HT-29 (cell line): ENCODE measurements around the gene EFCAB9. TPM values are rescaled to one million over a fixed set of nuclear protein-coding genes. Genes with fewer than 3 reads are reported as not detected.
A peak's percentile ranks its signal among the peaks of the same experiment; 100 is the strongest.
"Not testable (repeated sequence)": the region's sequence is repeated elsewhere in the genome, so short reads cannot be mapped to it uniquely, and the experiment has no call there.

Experiments
- DNase-seq: peaks from one replicate; pipeline ENCODE4 v3.0.0-alpha.2; 2015; ENCODE audit warnings: low spot score
- total RNA-seq: library from RNA; depleted of rRNA; stranded (reverse); fragments of >200 nt; shearing (Covaris generic); gene quantifications from 2 replicates; pipeline ENCODE4 v1.2.3, GENCODE V29; 2014; rRNA removed

EFCAB9 gene
- not detected in 2 replicates for total RNA-seq

DNA sequence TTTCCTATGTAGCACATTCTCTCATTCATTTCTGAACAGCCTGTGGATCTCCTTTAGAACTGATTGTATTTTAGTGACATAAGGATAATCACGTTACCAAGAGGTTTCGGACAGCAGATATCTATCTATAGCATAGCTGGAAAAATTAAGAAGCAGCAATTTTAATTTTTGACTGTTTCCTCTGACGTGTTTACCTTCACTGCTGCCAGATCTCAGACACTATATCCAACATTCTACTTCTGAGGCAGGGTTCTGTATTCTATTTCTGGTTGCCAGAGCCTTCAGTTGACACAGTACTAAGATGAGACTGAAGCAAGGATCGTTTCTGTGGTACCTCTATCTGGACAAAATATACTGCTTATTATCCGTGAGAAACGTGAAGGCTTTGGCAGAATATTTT is at the start of gene EFCAB9:
TSS of gene EFCAB9 (plus strand) at position 301 of the 400 bp plus-strand sequence. CDS start at position 302, 1 bp downstream.
- DNase-seq, result no peak

DNA sequence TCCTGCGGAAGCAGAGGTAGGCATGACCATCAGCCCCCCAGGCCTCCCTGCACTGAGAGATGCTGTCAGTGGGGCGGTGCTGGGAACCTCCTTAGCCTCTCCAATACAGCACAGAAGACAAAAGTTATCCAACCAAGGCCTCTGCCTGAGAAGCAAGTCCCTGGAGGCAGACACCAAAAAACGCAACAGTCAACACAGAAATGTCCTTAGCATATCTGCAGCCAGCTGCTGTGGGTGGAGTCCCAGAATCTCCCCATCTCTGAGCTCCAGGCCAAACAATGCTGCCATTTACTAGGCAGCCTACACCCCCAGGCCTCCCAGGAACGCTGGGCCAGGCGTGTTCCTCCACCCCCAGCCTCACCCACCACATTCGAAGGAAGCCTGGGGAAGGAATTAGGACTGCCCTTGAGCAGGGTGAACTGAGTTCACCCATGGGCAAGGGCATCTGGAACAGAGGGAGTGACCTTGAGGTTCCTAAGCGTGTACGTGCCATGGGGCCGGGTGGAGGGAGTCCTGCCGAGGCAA is 49.6 kb upstream of the EFCAB9 start:
- DNase-seq, result peak; percentile 30

GRCh38 chr5:172144931-172145869 is 48.8 kb upstream of the EFCAB9 start:
- DNase-seq, result no peak

DNA sequence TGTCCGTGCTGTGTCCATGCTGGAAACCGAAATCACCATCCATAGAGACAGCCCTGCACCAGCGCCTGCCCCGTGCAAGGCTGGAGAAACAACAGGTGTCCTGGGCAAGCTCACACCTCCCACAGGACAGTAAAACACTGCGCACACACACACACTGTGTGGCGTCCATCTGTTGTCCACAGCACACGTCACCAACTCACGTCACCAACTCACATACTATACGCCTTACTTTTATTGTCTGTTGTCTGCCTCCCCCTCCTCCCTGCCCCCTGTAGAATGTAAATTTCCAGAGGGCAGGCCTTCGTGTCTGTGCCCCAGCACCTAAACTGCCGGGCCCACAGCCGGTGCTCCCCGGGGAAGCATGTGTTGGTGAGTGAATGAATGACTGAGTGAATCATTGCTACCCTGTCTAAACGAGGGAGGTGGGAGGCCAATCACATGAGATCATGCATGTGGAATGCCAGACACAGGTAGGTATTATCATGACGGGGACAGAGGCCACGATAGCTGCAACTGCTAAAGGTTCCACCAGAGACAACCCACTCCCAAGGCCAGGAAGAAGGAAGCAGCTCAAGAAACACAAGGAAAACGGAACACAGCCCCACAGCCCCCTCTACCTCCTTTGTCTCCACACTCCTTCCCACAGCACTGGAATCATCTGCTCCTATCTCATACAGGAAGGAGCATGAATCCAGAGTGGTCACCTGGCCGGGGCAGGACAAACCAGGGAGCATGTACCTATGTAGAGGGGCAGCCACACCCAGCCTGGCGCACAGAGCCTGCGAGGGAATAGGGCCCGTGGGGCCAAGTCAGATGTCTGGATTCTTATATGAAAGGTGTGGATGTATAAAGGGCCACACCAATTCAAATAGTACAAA is 47.9 kb upstream of the EFCAB9 start:
- DNase-seq, result no peak

- DNase-seq, result no peak
Observed at GRCh38 chr5:172146748-172147092, 47.3 kb upstream of the EFCAB9 start.

DNA sequence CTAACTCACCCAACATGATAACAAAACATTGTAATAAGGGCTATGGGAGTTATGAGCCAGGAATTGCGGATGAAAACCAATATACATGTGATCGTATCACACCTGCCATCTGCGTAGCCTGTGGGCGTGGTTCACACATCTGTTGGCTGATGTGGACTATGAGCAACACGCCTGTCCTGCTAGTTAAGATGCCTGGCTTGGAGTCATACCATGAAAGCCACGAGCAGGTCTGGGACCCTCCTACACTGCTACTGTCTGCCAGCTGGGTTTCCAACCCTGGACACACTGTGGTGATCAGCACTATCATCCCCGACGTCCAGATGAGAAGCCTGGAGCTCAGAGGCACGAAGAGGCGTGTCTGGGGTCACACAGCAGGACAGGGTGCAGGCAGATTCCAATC is 46.1 kb upstream of the EFCAB9 start:
- no peak for DNase-seq

GRCh38 chr5:172148381-172148780 is 45.6 kb upstream of the EFCAB9 start:
- DNase-seq, result no peak

GRCh38 chr5:172149073-172149472 is 44.9 kb upstream of the EFCAB9 start:
- no peak for DNase-seq

GRCh38 chr5:172149481-172149880 is 44.5 kb upstream of the EFCAB9 start:
- not testable (repeated sequence) for DNase-seq

DNA sequence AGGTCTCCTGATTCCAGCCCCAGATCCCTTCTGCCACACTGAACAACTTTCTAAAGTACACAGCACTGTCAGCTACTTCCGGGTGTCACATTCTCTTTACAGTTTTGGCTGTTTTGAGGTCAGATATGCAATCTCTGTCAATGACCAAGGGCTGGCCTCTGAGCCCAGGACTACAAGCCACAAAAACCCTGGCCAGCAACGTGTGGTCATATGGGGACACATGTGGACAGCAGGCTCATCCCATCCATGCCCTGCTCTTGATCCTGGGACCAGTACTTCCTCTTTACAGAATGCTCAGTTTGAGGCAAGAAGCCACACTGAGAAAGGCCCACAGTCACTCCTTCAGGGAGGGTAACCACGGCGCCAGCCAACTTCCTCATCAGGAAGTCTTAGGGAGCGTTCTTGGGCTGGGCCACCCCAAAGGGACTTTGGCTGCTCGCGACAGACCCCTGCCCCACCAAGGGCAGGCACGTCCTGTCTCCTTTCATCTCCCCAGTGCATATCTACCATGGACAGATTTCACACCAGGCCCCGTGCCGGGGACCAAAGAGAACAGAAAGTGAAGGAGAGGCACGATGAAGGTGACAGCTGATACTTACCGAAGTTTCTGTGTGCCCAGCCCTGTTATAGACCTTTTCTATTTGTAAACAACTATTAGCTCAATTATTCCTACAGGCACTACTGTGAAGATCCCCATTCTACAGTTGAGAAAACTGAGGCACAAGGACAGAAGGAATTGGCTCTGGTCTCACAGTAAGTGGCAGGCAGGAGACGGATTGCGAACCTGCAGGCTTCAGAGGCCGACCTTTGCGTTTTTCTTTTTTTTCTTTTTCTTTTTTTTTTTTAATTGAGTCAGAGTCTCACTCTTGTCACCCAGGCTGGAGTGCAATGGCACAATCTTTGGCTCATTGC is 43.2 kb upstream of the EFCAB9 start:
- no peak for DNase-seq

DNA sequence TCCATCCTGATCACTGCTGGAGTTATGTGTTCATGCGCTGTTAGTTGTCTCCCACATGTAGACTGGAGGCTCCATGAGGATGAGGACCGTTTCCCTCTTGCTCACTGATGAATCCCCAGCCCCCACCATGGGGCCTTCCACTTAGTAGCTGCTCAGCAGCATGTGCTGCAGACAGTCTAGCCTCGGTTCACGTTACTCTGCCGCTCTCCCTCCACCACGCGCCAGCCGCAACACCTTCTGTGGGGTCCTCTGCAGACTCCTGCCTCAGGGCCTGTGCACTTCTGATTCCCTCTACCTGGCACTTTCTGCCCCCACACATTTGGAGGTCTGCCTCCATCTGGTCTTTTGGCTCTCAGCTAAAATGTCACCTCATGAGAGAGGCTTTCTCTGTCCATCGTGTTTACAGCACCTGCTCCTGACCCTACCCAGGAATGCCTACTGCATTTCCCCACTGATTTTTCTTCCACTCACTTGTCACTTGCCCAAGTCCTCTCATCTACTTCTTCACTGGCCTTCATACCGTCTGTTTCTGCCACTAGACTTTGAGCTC is 42.2 kb upstream of the EFCAB9 start:
- DNase-seq, result no peak

DNA sequence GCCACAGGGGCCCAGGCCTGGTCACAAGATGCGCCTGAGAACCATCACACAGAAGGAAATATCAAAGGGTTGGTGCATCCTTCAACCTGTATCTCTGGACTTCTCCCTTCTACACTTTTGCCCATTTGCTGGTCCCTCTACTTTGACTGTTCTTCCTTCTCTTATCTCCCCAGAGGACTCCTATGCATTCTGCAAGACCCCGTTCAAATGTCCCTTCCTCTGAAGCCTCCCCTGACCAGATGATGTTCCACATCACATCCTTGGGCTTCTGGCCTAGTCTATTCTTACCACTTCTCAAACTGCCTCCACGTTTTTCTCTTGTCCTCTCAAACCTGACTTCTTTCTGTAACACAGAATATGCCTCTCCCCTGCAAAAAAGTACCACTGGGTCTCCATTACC is 40.3 kb upstream of the EFCAB9 start:
- DNase-seq, result no peak

DNA sequence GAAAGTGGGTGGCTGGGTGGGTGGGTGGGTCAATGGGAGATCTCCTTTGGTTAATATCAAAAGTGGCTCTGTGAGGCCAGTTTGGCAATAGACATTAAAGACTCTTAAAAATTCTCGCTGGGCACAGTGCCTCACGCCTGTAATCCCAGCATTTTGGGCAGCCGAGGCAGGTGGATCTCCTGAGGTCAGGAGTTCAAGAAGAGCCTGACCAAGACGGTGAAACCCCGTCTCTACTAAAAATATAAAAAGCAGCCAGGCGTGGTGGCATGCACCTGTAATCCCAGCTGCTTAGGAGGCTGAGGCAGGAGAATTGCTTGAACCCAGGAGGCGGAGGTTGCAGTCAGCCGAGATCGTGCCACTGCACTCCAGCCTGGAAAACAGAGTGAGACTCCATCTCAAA is 38.9 kb upstream of the EFCAB9 start:
- DNase-seq, result not testable (repeated sequence)

DNA sequence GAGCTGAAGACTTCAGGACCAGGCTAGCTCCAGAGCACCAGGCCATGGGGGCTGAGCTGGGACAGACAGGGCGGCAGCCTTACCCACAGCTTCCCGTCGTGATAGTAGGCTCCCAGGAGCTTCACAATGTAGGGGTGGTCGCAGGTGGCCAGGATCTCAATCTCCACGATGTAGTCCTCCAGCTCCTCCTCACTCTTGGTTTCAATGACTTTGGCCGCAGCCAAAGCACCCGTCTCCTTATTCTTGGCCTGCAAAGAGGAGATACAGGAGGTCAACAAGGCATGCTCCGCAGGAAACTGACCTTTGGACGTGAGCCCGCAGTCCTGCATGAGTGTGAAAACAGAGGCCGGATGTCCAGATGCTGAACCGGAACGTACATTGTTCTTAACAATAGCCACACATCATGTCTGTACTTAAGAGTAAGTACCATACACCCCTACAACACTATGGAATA is 37.4 kb upstream of the EFCAB9 start:
- DNase-seq, result no peak

DNA sequence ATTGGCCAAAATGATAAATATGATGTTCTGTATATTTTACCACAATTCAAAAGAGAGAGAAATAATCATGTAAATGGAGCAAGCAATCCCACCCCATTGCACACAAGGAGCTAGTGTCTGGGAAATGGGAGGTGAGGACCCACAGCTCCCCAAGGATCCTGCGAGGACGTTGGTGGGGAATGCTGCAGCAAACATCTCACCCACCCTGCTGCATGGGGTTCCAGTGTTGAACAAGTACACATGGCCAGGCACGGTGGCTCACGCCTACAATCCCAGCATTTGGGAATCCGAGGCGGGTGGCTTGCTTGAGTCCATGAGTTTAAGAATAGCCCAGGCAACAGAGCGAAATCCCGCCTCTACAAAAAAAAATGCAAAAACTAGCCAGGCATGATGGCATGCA is 35.0 kb upstream of the EFCAB9 start:
- no peak for DNase-seq

DNA sequence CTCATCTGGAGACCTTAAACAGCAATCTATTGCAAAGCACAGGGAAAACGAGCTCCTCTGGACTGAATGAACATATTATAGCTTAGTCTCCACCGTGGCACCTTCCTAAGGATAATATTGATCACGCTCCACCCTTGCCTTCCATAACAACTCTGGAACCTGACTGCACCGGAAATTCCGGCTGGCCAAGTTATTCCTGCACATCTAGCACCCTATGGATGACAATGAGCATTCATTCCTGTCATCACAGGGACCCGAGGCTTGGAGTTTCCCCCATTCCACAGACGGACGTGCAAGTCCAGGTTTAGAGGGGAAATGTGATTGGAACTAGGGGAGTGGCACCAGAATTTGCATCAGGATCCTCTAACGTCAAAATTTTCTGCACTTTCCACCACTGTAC is 33.5 kb upstream of the EFCAB9 start:
- peak; percentile 29 for DNase-seq

GRCh38 chr5:172162323-172162986 is 31.5 kb upstream of the EFCAB9 start:
- DNase-seq, result peak; percentile 30

DNA sequence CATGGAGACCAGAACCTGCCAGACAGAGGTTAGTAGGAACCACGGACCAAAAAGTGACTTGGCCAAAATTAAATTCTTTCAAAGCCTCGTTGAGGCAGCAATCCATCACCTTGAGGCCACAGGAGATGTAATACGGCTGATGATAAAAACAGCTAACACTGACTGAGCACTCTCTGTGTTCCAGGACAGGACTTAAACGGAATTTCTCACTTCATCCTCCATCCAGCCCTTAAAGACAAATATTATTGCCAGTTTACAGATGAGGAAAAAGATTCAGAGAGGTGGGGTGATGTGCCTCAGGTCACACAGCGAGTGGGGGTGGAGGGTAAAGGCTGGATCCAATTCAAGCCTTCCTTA is 31.0 kb upstream of the EFCAB9 start:
- DNase-seq, result no peak

DNA sequence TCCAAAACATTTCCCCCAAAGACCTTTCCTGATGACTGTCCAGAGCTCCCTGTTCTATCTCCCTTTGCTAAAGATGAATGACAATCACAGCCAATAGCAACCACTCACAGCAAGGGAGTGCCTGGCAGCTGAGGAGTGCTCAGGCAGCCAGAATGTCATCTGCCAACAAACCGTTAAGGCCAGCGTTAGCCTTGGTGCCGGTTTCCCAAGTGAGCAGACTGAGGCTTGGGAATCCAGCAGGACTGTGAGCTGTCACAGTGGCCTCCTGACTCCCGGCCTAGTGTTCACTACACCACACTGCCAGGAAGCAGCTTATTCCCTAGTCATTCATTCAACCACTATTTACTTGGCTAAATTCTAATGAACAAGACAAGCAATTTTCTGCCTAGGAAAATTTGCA is 30.6 kb upstream of the EFCAB9 start:
- DNase-seq, result no peak

DNA sequence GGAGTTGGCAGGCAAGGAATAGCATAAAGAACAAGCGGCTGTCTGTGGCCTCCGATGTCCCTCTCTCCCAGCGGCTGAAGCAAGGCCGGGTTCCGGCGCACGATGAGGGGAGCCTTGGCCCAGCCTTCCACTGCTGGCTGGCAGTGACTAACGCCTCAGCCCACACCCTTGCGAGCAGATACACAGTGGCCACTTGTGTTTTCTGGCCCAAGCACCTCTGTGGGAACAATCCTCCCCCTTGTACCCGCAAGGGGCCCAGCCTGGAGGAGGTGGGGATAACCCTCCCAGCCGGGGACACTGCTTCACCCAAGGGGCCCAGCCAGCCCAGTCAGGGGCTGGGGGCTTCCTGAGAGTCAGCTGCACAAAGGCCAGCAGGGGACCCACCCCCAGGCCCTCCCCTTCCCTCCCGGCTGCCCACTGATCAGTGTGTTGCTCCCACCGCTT is 29.2 kb upstream of the EFCAB9 start:
- no peak for DNase-seq
